ENCODE results near the gene HKDC1.
"Not testable (repeated sequence)": the region's sequence is repeated elsewhere in the genome, so short reads cannot be mapped to it uniquely, and the experiment has no call there.

HKDC1 gene

GRCh38 chr10:69292459-69292858 lies 72.3 kb downstream of the HKDC1 start:
- no peaks in the 10 kb centered on the region for H3K9me3 ChIP-seq (ENCODE audit: low read length)
- no peak overlapping the region for H3K27ac ChIP-seq (ENCODE audit: low read depth, low read length)
- no peaks in the 10 kb centered on the region for H3K4me1 ChIP-seq (ENCODE audit: insufficient read depth, low read length)
- H3K4me3 ChIP-seq (ENCODE audit: low read depth in 1 of 2, low read length in 2 of 2), result no peak overlapping the region
- no peak overlapping the region for H3K9ac ChIP-seq (ENCODE audit: low read length)
- no peaks in the 10 kb centered on the region for H3K36me3 ChIP-seq (ENCODE audit: insufficient read depth, low read length)
- no peaks in the 10 kb centered on the region for H3K27me3 ChIP-seq (ENCODE audit: control insufficient read depth in 1 of 2, insufficient read depth in 2 of 2, low read length in 2 of 2)

GRCh38 chr10:69295027-69295636 lies 75.0 kb downstream of the HKDC1 start:
- H3K36me3 ChIP-seq (ENCODE audit: insufficient read depth, low read length), result no peaks in the 10 kb centered on the region
- no peak overlapping the region for H3K27ac ChIP-seq (ENCODE audit: low read depth, low read length)
- no peaks in the 10 kb centered on the region for H3K27me3 ChIP-seq (ENCODE audit: control insufficient read depth in 1 of 2, insufficient read depth in 2 of 2, low read length in 2 of 2)
- H3K4me3 ChIP-seq (ENCODE audit: low read depth in 1 of 2, low read length in 2 of 2), result no peak overlapping the region
- H3K9me3 ChIP-seq (ENCODE audit: low read length), result no peaks in the 10 kb centered on the region
- no peak overlapping the region for H3K9ac ChIP-seq (ENCODE audit: low read length)
- H3K4me1 ChIP-seq (ENCODE audit: insufficient read depth, low read length), result no peaks in the 10 kb centered on the region

GRCh38 chr10:69303632-69304051 lies 83.5 kb downstream of the HKDC1 start:
- no peaks in the 10 kb centered on the region for H3K9me3 ChIP-seq (ENCODE audit: low read length)
- H3K27ac ChIP-seq (ENCODE audit: low read depth, low read length), result no peak overlapping the region
- H3K9ac ChIP-seq (ENCODE audit: low read length), result no peak overlapping the region
- H3K36me3 ChIP-seq (ENCODE audit: insufficient read depth, low read length), result no peaks in the 10 kb centered on the region
- no peak overlapping the region for H3K4me3 ChIP-seq (ENCODE audit: low read depth in 1 of 2, low read length in 2 of 2)
- H3K27me3 ChIP-seq (ENCODE audit: control insufficient read depth in 1 of 2, insufficient read depth in 2 of 2, low read length in 2 of 2), result no peaks in the 10 kb centered on the region
- no peaks in the 10 kb centered on the region for H3K4me1 ChIP-seq (ENCODE audit: insufficient read depth, low read length)

- Histone ChIP-seq H3K27ac (ENCODE audit: low read depth, low read length) (no peak overlapping the region), H3K4me1 (ENCODE audit: insufficient read depth, low read length) (no peaks in the 10 kb centered on the region), H3K27me3 (ENCODE audit: control insufficient read depth in 1 of 2, insufficient read depth in 2 of 2, low read length in 2 of 2) (no peaks in the 10 kb centered on the region), H3K9ac (ENCODE audit: low read length) (no peak overlapping the region), H3K9me3 (ENCODE audit: low read length) (no peaks in the 10 kb centered on the region), H3K4me3 (ENCODE audit: low read depth in 1 of 2, low read length in 2 of 2) (no peak overlapping the region), H3K36me3 (ENCODE audit: insufficient read depth, low read length) (no peaks in the 10 kb centered on the region)
Measured at GRCh38 chr10:69306421-69306820, 86.3 kb downstream of the HKDC1 start.

GRCh38 chr10:69307434-69307833 lies 87.3 kb downstream of the HKDC1 start:
- no peak overlapping the region for H3K4me3 ChIP-seq (ENCODE audit: low read depth in 1 of 2, low read length in 2 of 2)
- H3K36me3 ChIP-seq (ENCODE audit: insufficient read depth, low read length), result no peaks in the 10 kb centered on the region
- H3K27ac ChIP-seq (ENCODE audit: low read depth, low read length), result no peak overlapping the region
- no peaks in the 10 kb centered on the region for H3K9me3 ChIP-seq (ENCODE audit: low read length)
- no peaks in the 10 kb centered on the region for H3K4me1 ChIP-seq (ENCODE audit: insufficient read depth, low read length)
- no peak overlapping the region for H3K9ac ChIP-seq (ENCODE audit: low read length)
- no peaks in the 10 kb centered on the region for H3K27me3 ChIP-seq (ENCODE audit: control insufficient read depth in 1 of 2, insufficient read depth in 2 of 2, low read length in 2 of 2)

- H3K4me3 ChIP-seq (ENCODE audit: low read depth in 1 of 2, low read length in 2 of 2); H3K4me1 ChIP-seq (ENCODE audit: insufficient read depth, low read length); H3K27me3 ChIP-seq (ENCODE audit: control insufficient read depth in 1 of 2, insufficient read depth in 2 of 2, low read length in 2 of 2); H3K36me3 ChIP-seq (ENCODE audit: insufficient read depth, low read length); H3K27ac ChIP-seq (ENCODE audit: low read depth, low read length); H3K9me3 ChIP-seq (ENCODE audit: low read length); H3K9ac ChIP-seq (ENCODE audit: low read length): not testable (repeated sequence)
Measured at GRCh38 chr10:69308304-69308703, 88.2 kb downstream of the HKDC1 start.

GRCh38 chr10:69311309-69311708 lies 91.2 kb downstream of the HKDC1 start:
- Histone ChIP-seq H3K9ac (ENCODE audit: low read length) (no peak overlapping the region), H3K9me3 (ENCODE audit: low read length) (no peaks in the 10 kb centered on the region), H3K27ac (ENCODE audit: low read depth, low read length) (no peak overlapping the region), H3K4me1 (ENCODE audit: insufficient read depth, low read length) (no peaks in the 10 kb centered on the region), H3K4me3 (ENCODE audit: low read depth in 1 of 2, low read length in 2 of 2) (no peak overlapping the region), H3K36me3 (ENCODE audit: insufficient read depth, low read length) (no peaks in the 10 kb centered on the region), H3K27me3 (ENCODE audit: control insufficient read depth in 1 of 2, insufficient read depth in 2 of 2, low read length in 2 of 2) (no peaks in the 10 kb centered on the region)

- no peaks in the 10 kb centered on the region for H3K36me3 ChIP-seq (ENCODE audit: insufficient read depth, low read length)
- no peak overlapping the region for H3K4me3 ChIP-seq (ENCODE audit: low read depth in 1 of 2, low read length in 2 of 2)
- no peaks in the 10 kb centered on the region for H3K4me1 ChIP-seq (ENCODE audit: insufficient read depth, low read length)
- no peaks in the 10 kb centered on the region for H3K27me3 ChIP-seq (ENCODE audit: control insufficient read depth in 1 of 2, insufficient read depth in 2 of 2, low read length in 2 of 2)
- no peaks in the 10 kb centered on the region for H3K9me3 ChIP-seq (ENCODE audit: low read length)
- H3K27ac ChIP-seq (ENCODE audit: low read depth, low read length), result no peak overlapping the region
- no peak overlapping the region for H3K9ac ChIP-seq (ENCODE audit: low read length)
Measured at GRCh38 chr10:69312528-69312927, 92.4 kb downstream of the HKDC1 start.

- Histone ChIP-seq H3K27ac (ENCODE audit: low read depth, low read length) (no peak overlapping the region), H3K4me3 (ENCODE audit: low read depth in 1 of 2, low read length in 2 of 2) (no peak overlapping the region), H3K27me3 (ENCODE audit: control insufficient read depth in 1 of 2, insufficient read depth in 2 of 2, low read length in 2 of 2) (no peaks in the 10 kb centered on the region), H3K4me1 (ENCODE audit: insufficient read depth, low read length) (peaks cover 11% of the 10 kb centered on the region), H3K9me3 (ENCODE audit: low read length) (no peaks in the 10 kb centered on the region), H3K36me3 (ENCODE audit: insufficient read depth, low read length) (no peaks in the 10 kb centered on the region), H3K9ac (ENCODE audit: low read length) (no peak overlapping the region)
Measured at GRCh38 chr10:69315100-69315542, 95.0 kb downstream of the HKDC1 start.

GRCh38 chr10:69315610-69316312 lies 95.6 kb downstream of the HKDC1 start:
- Histone ChIP-seq H3K4me3 (ENCODE audit: low read depth in 1 of 2, low read length in 2 of 2) (no peak overlapping the region), H3K4me1 (ENCODE audit: insufficient read depth, low read length) (peaks cover 18% of the 10 kb centered on the region), H3K36me3 (ENCODE audit: insufficient read depth, low read length) (no peaks in the 10 kb centered on the region), H3K27me3 (ENCODE audit: control insufficient read depth in 1 of 2, insufficient read depth in 2 of 2, low read length in 2 of 2) (no peaks in the 10 kb centered on the region), H3K27ac (ENCODE audit: low read depth, low read length) (no peak overlapping the region), H3K9ac (ENCODE audit: low read length) (no peak overlapping the region), H3K9me3 (ENCODE audit: low read length) (no peaks in the 10 kb centered on the region)

GRCh38 chr10:69316313-69317059 lies 96.4 kb downstream of the HKDC1 start:
- no peak overlapping the region for H3K4me3 ChIP-seq (ENCODE audit: low read depth in 1 of 2, low read length in 2 of 2)
- H3K36me3 ChIP-seq (ENCODE audit: insufficient read depth, low read length), result no peaks in the 10 kb centered on the region
- H3K27me3 ChIP-seq (ENCODE audit: control insufficient read depth in 1 of 2, insufficient read depth in 2 of 2, low read length in 2 of 2), result no peaks in the 10 kb centered on the region
- peaks cover 20% of the 10 kb centered on the region for H3K4me1 ChIP-seq (ENCODE audit: insufficient read depth, low read length)
- no peak overlapping the region for H3K27ac ChIP-seq (ENCODE audit: low read depth, low read length)
- H3K9me3 ChIP-seq (ENCODE audit: low read length), result no peaks in the 10 kb centered on the region
- no peak overlapping the region for H3K9ac ChIP-seq (ENCODE audit: low read length)
